Subcutaneous abdominal adipose tissue (tissue), 5 donors: ENCODE results near the gene CNTNAP5.

Experiments used
- H3K27ac ChIP-seq: one replicate; pipeline ENCODE4 v1.7.0; 2013; ENCODE audit warnings: low read depth, mild to moderate bottlenecking, inconsistent platforms, low read length, moderate library complexity
- H3K27me3 ChIP-seq, 5 donors: one replicate each; pipeline ENCODE4 v1.7.0; 2013; ENCODE audit warnings: low read length in 5 of 5, inconsistent platforms in 1 of 5; ENCODE audit not compliant: control insufficient read depth in 5 of 5, insufficient read depth in 4 of 5
- H3K36me3 ChIP-seq, 5 donors: one replicate each; pipeline ENCODE4 v1.7.0; 2013; ENCODE audit warnings: low read length in 5 of 5; ENCODE audit not compliant: control insufficient read depth in 5 of 5, insufficient read depth in 5 of 5
- H3K4me1 ChIP-seq, 5 donors: one replicate each; pipeline ENCODE4 v1.7.0; 2013; ENCODE audit warnings: low read length in 5 of 5, mild to moderate bottlenecking in 3 of 5, moderate library complexity in 1 of 5; ENCODE audit not compliant: control insufficient read depth in 5 of 5, insufficient read depth in 5 of 5
- H3K4me3 ChIP-seq, 5 donors: one replicate each; pipeline ENCODE4 v1.7.0; 2013; ENCODE audit warnings: low read length in 5 of 5, low read depth in 1 of 5
- H3K9ac ChIP-seq, 5 donors: one replicate each; pipeline ENCODE4 v1.7.0; 2013; ENCODE audit warnings: low read length in 5 of 5, mild to moderate bottlenecking in 4 of 5, moderate library complexity in 3 of 5
- H3K9me3 ChIP-seq, 5 donors: one replicate each; pipeline ENCODE4 v1.7.0; 2013; ENCODE audit warnings: low read length in 5 of 5; ENCODE audit not compliant: control insufficient read depth in 5 of 5
- donor health status: healthy.
- donor health status: healthy.
- donor health status: healthy.
- donor health status: healthy.
- donor health status: healthy.

The CNTNAP5 gene

GRCh38 chr2:124050833-124051497, 25.9 kb downstream of the CNTNAP5 start:
- Histone ChIP-seq H3K27me3 (no peaks in the 10 kb centered on the region), H3K9me3 (no peaks in the 10 kb centered on the region), H3K27ac (no peak overlapping the region), H3K36me3 (no peaks in the 10 kb centered on the region), H3K9ac (no peak overlapping the region), H3K4me3 (no peak overlapping the region), H3K4me1 (peaks cover 0 to 12% (median 0%) of the 10 kb centered on the region in 5 donors)

GRCh38 chr2:124053796-124054195, 28.7 kb downstream of the CNTNAP5 start:
- Histone ChIP-seq H3K27me3 (no peaks in the 10 kb centered on the region), H3K27ac (no peak overlapping the region), H3K9ac (no peak overlapping the region), H3K36me3 (no peaks in the 10 kb centered on the region), H3K4me1 (peaks cover 0 to 12% (median 0%) of the 10 kb centered on the region in 5 donors), H3K4me3 (no peak overlapping the region), H3K9me3 (no peaks in the 10 kb centered on the region)

GRCh38 chr2:124063596-124063995, 38.5 kb downstream of the CNTNAP5 start:
- Histone ChIP-seq H3K4me3 (no peak overlapping the region), H3K27ac (no peak overlapping the region), H3K27me3 (no peaks in the 10 kb centered on the region), H3K9ac (no peak overlapping the region), H3K4me1 (no peaks in the 10 kb centered on the region), H3K36me3 (no peaks in the 10 kb centered on the region), H3K9me3 (peaks cover 0 to 6% (median 0%) of the 10 kb centered on the region in 5 donors)

- Histone ChIP-seq H3K27ac (no peak overlapping the region), H3K4me1 (no peaks in the 10 kb centered on the region), H3K36me3 (no peaks in the 10 kb centered on the region), H3K9me3 (peaks cover 0 to 9% (median 0%) of the 10 kb centered on the region in 5 donors), H3K9ac (no peak overlapping the region), H3K27me3 (no peaks in the 10 kb centered on the region), H3K4me3 (no peak overlapping the region)
Observed at GRCh38 chr2:124065636-124066035, 40.5 kb downstream of the CNTNAP5 start.

- no peaks in the 10 kb centered on the region for H3K27me3 ChIP-seq
- H3K27ac ChIP-seq, result no peak overlapping the region
- no peaks in the 10 kb centered on the region for H3K4me1 ChIP-seq
- no peaks in the 10 kb centered on the region for H3K36me3 ChIP-seq
- no peak overlapping the region for H3K4me3 ChIP-seq
- peaks cover 0 to 9% (median 0%) of the 10 kb centered on the region in 5 donors for H3K9me3 ChIP-seq
- no peak overlapping the region for H3K9ac ChIP-seq
Observed at GRCh38 chr2:124066776-124067175, 41.7 kb downstream of the CNTNAP5 start.

GRCh38 chr2:124079045-124079444, 54.0 kb downstream of the CNTNAP5 start:
- no peaks in the 10 kb centered on the region for H3K4me1 ChIP-seq
- H3K9ac ChIP-seq, result no peak overlapping the region
- H3K27me3 ChIP-seq, result no peaks in the 10 kb centered on the region
- no peaks in the 10 kb centered on the region for H3K9me3 ChIP-seq
- no peak overlapping the region for H3K4me3 ChIP-seq
- H3K36me3 ChIP-seq, result no peaks in the 10 kb centered on the region
- no peak overlapping the region for H3K27ac ChIP-seq

GRCh38 chr2:124080281-124081153, 55.4 kb downstream of the CNTNAP5 start:
- no peak overlapping the region for H3K27ac ChIP-seq
- H3K4me1 ChIP-seq, result no peaks in the 10 kb centered on the region
- H3K36me3 ChIP-seq, result no peaks in the 10 kb centered on the region
- H3K4me3 ChIP-seq, result no peak overlapping the region
- no peak overlapping the region for H3K9ac ChIP-seq
- no peaks in the 10 kb centered on the region for H3K9me3 ChIP-seq
- H3K27me3 ChIP-seq, result no peaks in the 10 kb centered on the region

- no peak overlapping the region for H3K9ac ChIP-seq
- H3K36me3 ChIP-seq, result no peaks in the 10 kb centered on the region
Observed at GRCh38 chr2:124081154-124081716, 56.1 kb downstream of the CNTNAP5 start.

GRCh38 chr2:124088616-124089015, 63.5 kb downstream of the CNTNAP5 start:
- Histone ChIP-seq H3K9me3 (peaks cover 0 to 4% (median 0%) of the 10 kb centered on the region in 5 donors), H3K4me3 (no peak overlapping the region), H3K4me1 (no peaks in the 10 kb centered on the region), H3K27ac (no peak overlapping the region), H3K36me3 (no peaks in the 10 kb centered on the region), H3K27me3 (no peaks in the 10 kb centered on the region), H3K9ac (no peak overlapping the region)

More at GRCh38 chr2:124081154-124081716, 56.1 kb downstream of the CNTNAP5 start:
- Histone ChIP-seq H3K9me3 (no peaks in the 10 kb centered on the region), H3K4me1 (no peaks in the 10 kb centered on the region), H3K4me3 (no peak overlapping the region), H3K27ac (no peak overlapping the region), H3K27me3 (no peaks in the 10 kb centered on the region)

GRCh38 chr2:124091721-124092120, 66.6 kb downstream of the CNTNAP5 start:
- no peaks in the 10 kb centered on the region for H3K4me1 ChIP-seq
- H3K9me3 ChIP-seq, result peaks cover 0 to 4% (median 0%) of the 10 kb centered on the region in 5 donors
- H3K27me3 ChIP-seq, result no peaks in the 10 kb centered on the region
- no peaks in the 10 kb centered on the region for H3K36me3 ChIP-seq
- H3K9ac ChIP-seq, result no peak overlapping the region
- H3K27ac ChIP-seq, result no peak overlapping the region
- no peak overlapping the region for H3K4me3 ChIP-seq
